ENCODE data around the gene NCAPG.

NCAPG gene

GRCh38 chr4:17875402-17876070 lies 64.8 kb downstream of the NCAPG start:
- no peak for DNase-seq

GRCh38 chr4:17876943-17877342 lies 66.2 kb downstream of the NCAPG start:
- DNase-seq = no peak

DNA sequence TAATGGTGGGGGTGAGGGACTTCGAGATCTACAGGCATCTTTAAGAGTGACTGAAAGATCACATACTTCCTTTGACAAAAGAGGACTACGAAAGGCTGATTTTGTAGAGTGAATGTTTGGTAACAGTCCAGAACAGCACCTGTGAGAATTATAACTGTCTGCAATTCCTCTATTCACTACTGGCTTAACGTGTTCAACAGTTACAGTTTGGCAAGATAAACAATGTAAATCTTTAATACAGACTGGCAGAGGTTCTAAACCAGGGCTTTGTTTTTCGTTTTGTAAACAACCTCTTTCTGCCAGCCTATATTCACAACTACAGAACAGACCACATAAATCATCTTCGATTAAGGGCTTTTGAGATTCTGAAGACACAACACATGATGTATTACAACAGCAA lies 66.9 kb downstream of the NCAPG start:
- no peak for DNase-seq

GRCh38 chr4:17884063-17884462 lies 73.3 kb downstream of the NCAPG start:
- no peak for DNase-seq

DNA sequence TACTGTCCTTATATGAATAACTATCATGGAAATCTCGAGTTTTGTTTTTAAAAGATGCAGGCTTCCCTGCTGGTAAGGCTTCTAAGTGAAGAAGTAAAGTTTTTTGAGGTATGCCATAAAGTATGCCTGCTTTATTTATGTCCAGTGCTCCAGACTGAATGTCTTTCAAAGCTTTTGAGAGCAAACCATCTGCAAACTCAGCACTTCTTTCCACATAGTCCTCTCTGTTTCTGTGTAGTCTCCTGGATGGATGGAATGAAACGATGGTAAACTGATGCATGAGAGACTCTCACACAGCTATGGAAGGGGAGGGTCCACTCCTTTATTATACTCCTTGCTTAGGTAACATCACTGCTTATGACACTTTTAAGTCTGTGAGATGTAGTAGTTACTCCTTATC lies 73.7 kb downstream of the NCAPG start:
- DNase-seq = no peak

- no peak for DNase-seq
Observed at GRCh38 chr4:17889692-17890091, 78.9 kb downstream of the NCAPG start.

- no peak for DNase-seq
Observed at GRCh38 chr4:17894421-17894820, 83.6 kb downstream of the NCAPG start.

Measured in nucleus accumbens (tissue), 56 donors.